Mesothelial cell of epicardium (in vitro differentiated cells): Measurements from ENCODE around the gene ETF1. TPM values are rescaled to one million over a fixed set of nuclear protein-coding genes. Genes with fewer than 3 reads are reported as not detected.

Experiments used
- DNase-seq, 2 experiments: peaks; one replicate each; pipeline ENCODE4 v3.0.0; 2021; ENCODE audit warnings: low spot score in 2 of 2; ENCODE audit not compliant: unreplicated experiment in 2 of 2
- H3K27ac Mint-ChIP-seq: 2 replicates; pipeline ENCODE4 v1.8.0; 2021; ENCODE audit warnings: mixed read lengths
- H3K27me3 Mint-ChIP-seq: 2 replicates; pipeline ENCODE4 v1.8.0; 2021; ENCODE audit warnings: low read depth, mixed read lengths
- H3K36me3 Mint-ChIP-seq: 2 replicates; pipeline ENCODE4 v1.8.0; 2021; ENCODE audit warnings: mixed read lengths
- H3K4me1 Mint-ChIP-seq: 2 replicates; pipeline ENCODE4 v1.8.0; 2021; ENCODE audit warnings: mixed read lengths
- H3K4me3 Mint-ChIP-seq: 2 replicates; pipeline ENCODE4 v1.8.0; 2021; ENCODE audit warnings: mild to moderate bottlenecking, moderate library complexity, mixed read lengths
- H3K9me3 Mint-ChIP-seq: 2 replicates; pipeline ENCODE4 v1.8.0; 2021; ENCODE audit warnings: mixed read lengths
- total RNA-seq: library from RNA; stranded (reverse); gene quantifications from 3 replicates; pipeline ENCODE4 v1.2.1, GENCODE V29; 2021
- TF ChIP-seq, protein P1 (sequence below): fragments of 200-600 bp; sonication (generic); IDR thresholded peaks from one replicate; pipeline ENCODE4 v1.5.0; 2021; ENCODE audit warnings: antibody characterized with exemption; ENCODE audit not compliant: unreplicated experiment

The ETF1 gene
- total RNA-seq, 1 donor from 2014 or later, result 77.7 TPM

GRCh38 chr5:138549414-138549813, 6.4 kb upstream of the ETF1 start:
- no peaks in the 10 kb centered on the region for H3K9me3 Mint-ChIP-seq
- DNase-seq, result no peak
- peaks cover 20% of the 10 kb centered on the region for H3K4me1 Mint-ChIP-seq
- H3K27ac Mint-ChIP-seq, result no peak overlapping the region
- H3K4me3 Mint-ChIP-seq, result no peak overlapping the region
- H3K36me3 Mint-ChIP-seq, result peaks cover 10% of the 10 kb centered on the region
- TF ChIP-seq, protein P1, sequence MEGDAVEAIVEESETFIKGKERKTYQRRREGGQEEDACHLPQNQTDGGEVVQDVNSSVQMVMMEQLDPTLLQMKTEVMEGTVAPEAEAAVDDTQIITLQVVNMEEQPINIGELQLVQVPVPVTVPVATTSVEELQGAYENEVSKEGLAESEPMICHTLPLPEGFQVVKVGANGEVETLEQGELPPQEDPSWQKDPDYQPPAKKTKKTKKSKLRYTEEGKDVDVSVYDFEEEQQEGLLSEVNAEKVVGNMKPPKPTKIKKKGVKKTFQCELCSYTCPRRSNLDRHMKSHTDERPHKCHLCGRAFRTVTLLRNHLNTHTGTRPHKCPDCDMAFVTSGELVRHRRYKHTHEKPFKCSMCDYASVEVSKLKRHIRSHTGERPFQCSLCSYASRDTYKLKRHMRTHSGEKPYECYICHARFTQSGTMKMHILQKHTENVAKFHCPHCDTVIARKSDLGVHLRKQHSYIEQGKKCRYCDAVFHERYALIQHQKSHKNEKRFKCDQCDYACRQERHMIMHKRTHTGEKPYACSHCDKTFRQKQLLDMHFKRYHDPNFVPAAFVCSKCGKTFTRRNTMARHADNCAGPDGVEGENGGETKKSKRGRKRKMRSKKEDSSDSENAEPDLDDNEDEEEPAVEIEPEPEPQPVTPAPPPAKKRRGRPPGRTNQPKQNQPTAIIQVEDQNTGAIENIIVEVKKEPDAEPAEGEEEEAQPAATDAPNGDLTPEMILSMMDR, result no peak
- no peaks in the 10 kb centered on the region for H3K27me3 Mint-ChIP-seq

DNA sequence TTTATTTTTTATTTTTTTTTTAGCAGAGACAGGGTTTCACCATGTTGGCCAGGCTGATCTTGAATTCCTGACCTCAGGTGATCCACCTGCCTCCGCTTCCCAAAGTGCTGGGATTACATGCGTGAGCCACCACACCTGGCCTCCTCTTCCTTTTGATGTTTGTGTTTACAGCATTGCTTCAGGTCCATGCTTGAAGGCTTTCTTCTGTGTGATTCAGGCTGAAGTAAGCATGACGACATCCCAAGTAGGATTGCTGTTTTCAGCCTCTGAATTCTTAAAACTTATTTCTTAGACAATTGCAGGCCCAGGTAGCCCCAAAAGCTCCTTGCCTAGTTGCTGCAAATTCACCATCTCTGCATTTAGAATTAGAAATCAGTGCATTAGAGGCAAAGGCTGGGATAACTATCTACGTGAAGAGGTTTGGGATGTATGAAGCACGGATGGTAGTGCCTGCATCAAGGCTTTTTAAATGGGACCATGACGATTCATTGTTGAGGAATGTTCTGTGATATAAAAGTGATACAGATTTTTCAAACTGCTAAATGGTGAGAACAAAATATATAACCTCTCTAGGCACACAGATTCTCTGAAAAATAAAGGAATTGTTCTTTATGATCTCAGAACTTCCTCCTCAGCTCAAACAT, 3.0 kb upstream of the ETF1 start:
- Mint-ChIP-seq H3K27me3 (no peaks in the 10 kb centered on the region), H3K4me3 (peak overlapping the region; percentile 34), H3K36me3 (peaks cover 3% of the 10 kb centered on the region), H3K27ac (peak overlapping the region; percentile 2), H3K9me3 (no peaks in the 10 kb centered on the region), H3K4me1 (peaks cover 37% of the 10 kb centered on the region)
- TF ChIP-seq, protein P1, result no peak
- no peak for DNase-seq

DNA sequence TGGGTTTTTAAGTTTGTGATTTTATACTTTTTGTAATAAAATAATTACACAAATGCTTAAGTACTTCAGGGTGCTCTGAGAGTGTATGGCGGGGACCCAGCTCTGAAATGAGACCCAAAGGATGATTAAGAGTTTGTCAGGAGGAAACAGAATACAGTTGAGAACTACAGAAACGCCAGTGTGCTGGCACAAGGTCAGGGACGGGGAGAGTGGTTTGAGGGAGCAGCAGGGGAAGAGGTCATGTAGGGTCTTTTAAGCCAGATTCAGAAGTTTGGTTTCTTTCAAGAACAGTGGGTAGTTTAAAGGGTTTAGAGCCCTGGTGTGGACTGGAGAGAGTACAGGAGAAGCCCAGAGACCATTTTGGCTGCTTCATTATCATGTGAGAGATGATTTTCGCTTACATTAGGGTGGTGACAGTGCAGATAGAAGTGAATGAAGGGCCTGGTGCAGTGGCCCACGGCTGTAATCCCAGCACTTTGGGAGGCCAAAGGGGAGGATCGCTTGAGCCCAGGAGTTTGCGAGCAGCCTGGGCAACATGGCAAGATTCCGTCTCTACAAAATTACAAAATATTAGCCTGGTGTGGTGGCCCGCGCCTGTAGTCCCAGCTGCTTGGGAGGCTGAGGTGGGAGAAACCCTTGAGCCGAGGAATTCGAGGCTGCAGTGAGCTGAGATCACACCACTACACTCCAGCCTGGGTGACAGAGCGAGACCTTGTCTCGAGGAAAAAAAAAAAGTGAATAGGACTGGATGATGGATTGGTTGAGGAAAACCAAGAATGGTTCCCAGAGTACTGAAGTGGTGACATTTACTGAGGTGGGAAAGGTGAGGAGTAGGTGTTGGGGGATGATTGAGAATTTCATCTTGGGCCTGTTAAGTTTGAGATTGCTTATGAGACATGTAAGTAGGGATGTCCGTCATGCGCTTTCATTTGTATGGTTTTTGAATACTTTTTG, 1.4 kb upstream of the ETF1 start:
- Mint-ChIP-seq H3K4me1 (peaks cover 48% of the 10 kb centered on the region), H3K27ac (peak overlapping the region; percentile 100), H3K4me3 (peak overlapping the region; percentile 99), H3K27me3 (no peaks in the 10 kb centered on the region), H3K9me3 (no peaks in the 10 kb centered on the region), H3K36me3 (peaks cover 1% of the 10 kb centered on the region)
- TF ChIP-seq, protein P1, result no peak
- no peak for DNase-seq

DNA sequence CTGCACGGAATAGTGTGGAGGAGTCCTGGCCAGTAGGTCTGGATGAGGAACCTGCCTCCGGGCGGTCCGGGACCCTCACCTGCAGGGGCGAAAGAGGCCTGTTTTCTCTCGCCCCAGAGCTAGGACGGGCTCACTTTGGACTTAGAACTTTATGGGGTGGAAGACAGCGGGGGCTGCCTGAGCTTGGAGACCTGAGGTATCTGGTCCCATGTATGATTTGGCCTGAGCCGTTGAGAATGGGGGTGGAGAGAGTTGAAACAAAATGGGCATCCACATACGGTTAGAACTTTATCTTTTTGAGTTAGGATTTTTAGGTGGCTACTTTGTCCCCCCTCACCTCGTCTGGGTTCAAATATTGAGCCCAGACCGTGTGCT, 681 bp upstream of the ETF1 start:
- Mint-ChIP-seq H3K4me3 (peak overlapping the region; percentile 99), H3K36me3 (no peaks in the 10 kb centered on the region), H3K27ac (peak overlapping the region; percentile 100), H3K9me3 (no peaks in the 10 kb centered on the region), H3K4me1 (peaks cover 48% of the 10 kb centered on the region), H3K27me3 (no peaks in the 10 kb centered on the region)
- no peak for DNase-seq
- TF ChIP-seq, protein P1, result no peak

DNA sequence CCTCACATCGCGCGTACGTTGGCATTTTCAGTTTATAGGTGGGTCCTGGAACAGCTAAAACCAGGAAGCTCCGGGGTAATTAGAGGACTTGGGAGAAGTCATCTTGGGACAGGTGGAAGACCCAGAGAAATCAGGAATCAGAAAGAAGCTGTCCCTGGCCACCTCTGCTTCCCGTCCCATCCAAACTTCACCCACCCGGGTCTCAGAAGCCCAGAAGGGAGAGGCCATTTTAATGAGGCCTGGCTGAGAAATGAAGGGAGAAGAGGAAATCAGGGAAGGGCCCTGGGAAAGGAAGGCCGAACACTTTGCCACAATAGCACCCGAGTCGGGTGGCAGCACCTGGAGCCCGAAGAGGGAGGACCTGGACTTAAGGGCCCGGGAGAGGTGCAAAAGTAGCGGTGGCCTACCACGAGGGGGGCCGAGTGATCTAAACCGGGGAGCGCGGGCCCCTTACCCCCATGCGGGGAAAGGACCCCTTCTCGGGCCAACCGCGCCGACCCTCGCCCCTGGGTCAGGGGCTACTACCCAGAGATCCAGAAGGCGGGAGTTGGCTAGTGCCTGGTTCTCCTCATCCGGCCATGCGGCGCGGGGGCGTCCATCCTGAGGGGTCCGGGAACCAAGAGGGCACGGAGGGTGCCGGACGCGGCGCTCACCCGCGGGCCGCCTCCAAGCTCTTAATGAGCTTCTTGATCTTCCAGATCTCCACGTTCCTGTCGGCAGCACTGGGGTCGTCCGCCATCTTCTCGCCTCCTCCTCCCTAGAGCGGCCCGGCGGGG, 668 bp downstream of the ETF1 start:
- peak; percentile 24 to 40 for DNase-seq
- Mint-ChIP-seq H3K27ac (peak overlapping the region; percentile 100), H3K27me3 (no peaks in the 10 kb centered on the region), H3K4me1 (peaks cover 44% of the 10 kb centered on the region), H3K36me3 (no peaks in the 10 kb centered on the region), H3K4me3 (peak overlapping the region; percentile 99), H3K9me3 (no peaks in the 10 kb centered on the region)
- TF ChIP-seq, protein P1, result no peak
